GM21717 (cell line): ENCODE data around the gene GPER1.
"Not testable (repeated sequence)": the region's sequence is repeated elsewhere in the genome, so short reads cannot be mapped to it uniquely, and the experiment has no call there.

ENCODE experiments used
- ATAC-seq: cut with Tn5 transposase; IDR thresholded peaks from one replicate; pipeline ENCODE4 v1.9.1; 2021; ENCODE audit warnings: mild to moderate bottlenecking, moderate library complexity; ENCODE audit not compliant: unreplicated experiment

GPER1 gene

GRCh38 chr7:1087952-1088920, at the start of gene GPER1:
Gene GPER1, plus strand, starts transcription at chr7:1088113. Its CDS starts 3,616 bp downstream, at chr7:1091729.
- no peak for ATAC-seq

- ATAC-seq, result not testable (repeated sequence)
Measured at GRCh38 chr7:1040233-1040632, 47.7 kb upstream of the GPER1 start.

GRCh38 chr7:1040790-1041189, 47.1 kb upstream of the GPER1 start:
- no peak for ATAC-seq

- ATAC-seq, result no peak
Measured at GRCh38 chr7:1041551-1042491, 46.1 kb upstream of the GPER1 start.

- no peak for ATAC-seq
Measured at GRCh38 chr7:1042492-1042833, 45.5 kb upstream of the GPER1 start.

- ATAC-seq, result no peak
Measured at GRCh38 chr7:1043552-1044188, 44.2 kb upstream of the GPER1 start.

GRCh38 chr7:1044189-1045068, 43.5 kb upstream of the GPER1 start, which contains the start of gene GPR146:
Gene GPR146, plus strand, starts transcription at chr7:1044546. Its CDS starts 12,970 bp downstream, at chr7:1057516.
- ATAC-seq, result peak; percentile 88

- ATAC-seq, result no peak
Measured at GRCh38 chr7:1045069-1046063, 42.5 kb upstream of the GPER1 start.

- no peak for ATAC-seq
Measured at GRCh38 chr7:1046722-1047679, 40.9 kb upstream of the GPER1 start.

- ATAC-seq, result no peak
Measured at GRCh38 chr7:1049006-1049741, 38.7 kb upstream of the GPER1 start.

GRCh38 chr7:1049801-1050200, 38.1 kb upstream of the GPER1 start:
- ATAC-seq, result no peak

- no peak for ATAC-seq
Measured at GRCh38 chr7:1050254-1050906, 37.5 kb upstream of the GPER1 start.

GRCh38 chr7:1050956-1051690, 36.8 kb upstream of the GPER1 start:
- ATAC-seq, result no peak

GRCh38 chr7:1052031-1052818, 35.7 kb upstream of the GPER1 start:
- ATAC-seq, result no peak

GRCh38 chr7:1053002-1053411, 34.9 kb upstream of the GPER1 start:
- no peak for ATAC-seq
